CD8-positive, alpha-beta memory T cell (primary cell): ENCODE results near the gene SLC39A5. TPM values are rescaled to one million over a fixed set of nuclear protein-coding genes. Genes with fewer than 3 reads are reported as not detected.
"Not testable (repeated sequence)": the region's sequence is repeated elsewhere in the genome, so short reads cannot be mapped to it uniquely, and the experiment has no call there.

Source experiments
- CTCF ChIA-PET: fragments of 350-600 bp; sonication (Branson Sonifier 250); formaldehyde crosslinking; loops from one replicate; lab custom pipeline; 2021; ENCODE audit warnings: antibody characterized with exemption; lab: Charles Lee
- POLR2A ChIA-PET: fragments of 350-600 bp; sonication (Branson Sonifier 250); formaldehyde crosslinking; loops from one replicate; lab custom pipeline; 2021; ENCODE audit warnings: antibody characterized with exemption; lab: Charles Lee
- DNase-seq, 5 donors: peaks; one replicate each; pipeline versions ENCODE4 v3.0.0 to v3.0.0-alpha.2; 2020 to 2022; ENCODE audit warnings: mixed read lengths in 1 of 5
- H3K27ac ChIP-seq: one replicate; pipeline ENCODE4 v1.7.0; 2013; ENCODE audit warnings: low read depth, mild to moderate bottlenecking, low read length, moderate library complexity
- H3K27me3 ChIP-seq: 2 replicates; pipeline ENCODE4 v1.7.0; 2013; ENCODE audit warnings: low read length, mild to moderate bottlenecking; ENCODE audit not compliant: insufficient read depth, poor library complexity, severe bottlenecking
- H3K36me3 ChIP-seq: 2 replicates; pipeline ENCODE4 v1.7.0; 2013; ENCODE audit warnings: mild to moderate bottlenecking, low read length, moderate library complexity; ENCODE audit not compliant: insufficient read depth
- H3K4me1 ChIP-seq: 2 replicates; pipeline ENCODE4 v1.7.0; 2013; ENCODE audit warnings: mild to moderate bottlenecking, low read length, moderate library complexity; ENCODE audit not compliant: insufficient read depth
- H3K4me3 ChIP-seq: 2 replicates; pipeline ENCODE4 v1.7.0; 2013; ENCODE audit warnings: mild to moderate bottlenecking, low read length
- H3K9me3 ChIP-seq: 2 replicates; pipeline ENCODE4 v1.7.0; 2013; ENCODE audit warnings: mild to moderate bottlenecking, low read length
- H3K27ac Mint-ChIP-seq, 8 donors: one replicate each; pipeline ENCODE4 v1.8.0; 2020 to 2021; ENCODE audit warnings: mixed read lengths in 8 of 8, mild to moderate bottlenecking in 6 of 8, inconsistent platforms in 3 of 8, moderate library complexity in 3 of 8
- H3K27me3 Mint-ChIP-seq, 2 donors: one replicate each; pipeline ENCODE4 v1.8.0; 2020 to 2021; ENCODE audit warnings: mixed read lengths in 2 of 2, mild to moderate bottlenecking in 1 of 2, moderate library complexity in 1 of 2
- H3K36me3 Mint-ChIP-seq, 3 donors: one replicate each; pipeline ENCODE4 v1.8.0; 2020 to 2021; ENCODE audit warnings: mixed read lengths in 3 of 3, inconsistent platforms in 1 of 3, mild to moderate bottlenecking in 1 of 3
- H3K4me1 Mint-ChIP-seq, 3 donors: one replicate each; pipeline ENCODE4 v1.8.0; 2020 to 2021; ENCODE audit warnings: mixed read lengths in 3 of 3, inconsistent platforms in 1 of 3, mild to moderate bottlenecking in 1 of 3
- H3K4me3 Mint-ChIP-seq, 7 donors: one replicate each; pipeline ENCODE4 v1.8.0; 2020 to 2021; ENCODE audit warnings: mixed read lengths in 7 of 7, mild to moderate bottlenecking in 6 of 7, moderate library complexity in 4 of 7, inconsistent platforms in 2 of 7
- H3K9me3 Mint-ChIP-seq, 5 donors: one replicate each; pipeline ENCODE4 v1.8.0; 2020 to 2022; ENCODE audit warnings: mixed read lengths in 5 of 5, mild to moderate bottlenecking in 3 of 5, moderate library complexity in 2 of 5, inconsistent platforms in 1 of 5
- polyA plus RNA-seq: library from polyadenylated mRNA; unstranded; fragments of 300-500 nt; fragmentation: Illumina TruSeq; gene quantifications from one replicate; pipeline ENCODE4 v1.2.3, GENCODE V29; 2021
- total RNA-seq, 2 experiments: library from RNA; stranded (reverse); gene quantifications; one replicate each; pipeline ENCODE4 v1.2.3, GENCODE V29; 2021

Gene SLC39A5
- total and polyA plus RNA-seq, 3 experiments from 2014 or later: 0.35 to 0.62 TPM; not detected in 1

DNA sequence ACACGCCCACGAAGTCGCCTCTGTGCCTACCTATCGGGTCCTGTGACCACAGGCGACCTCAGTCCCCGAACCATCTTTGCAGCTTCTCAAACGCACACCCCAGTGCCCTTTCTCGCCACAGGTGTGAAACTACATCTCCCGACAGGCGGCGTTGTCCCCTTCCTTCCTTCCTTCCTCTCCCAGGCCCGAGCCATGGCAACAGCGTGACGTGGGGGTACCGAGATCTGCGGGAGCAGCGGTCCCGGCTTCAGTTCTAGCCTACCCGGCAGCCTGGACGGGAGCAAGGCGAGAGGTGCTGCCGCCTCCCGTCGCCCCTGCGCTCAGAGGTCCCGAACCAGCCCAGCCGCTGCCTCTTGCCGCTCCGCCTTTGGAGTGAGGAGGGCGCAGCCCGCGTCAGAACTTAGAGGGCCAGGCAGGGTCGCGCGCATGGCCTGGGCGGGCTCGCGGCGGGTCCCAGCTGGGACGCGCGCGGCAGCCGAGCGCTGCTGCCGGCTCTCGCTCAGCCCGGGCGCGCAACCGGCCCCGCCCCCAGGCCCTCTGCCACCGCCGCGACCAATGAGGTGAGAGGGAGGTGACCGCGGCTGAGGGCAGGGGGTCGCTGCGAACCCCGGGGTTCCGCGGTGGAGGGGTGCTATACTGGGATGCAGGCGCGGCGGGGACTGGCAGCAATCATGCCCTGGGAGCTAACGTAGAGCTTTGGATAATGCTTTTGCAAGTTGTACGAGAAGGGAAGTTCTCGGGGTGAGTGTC, 37.0 kb downstream of the SLC39A5 start, which contains the start of gene COQ10A:
TSS of gene COQ10A (plus strand) at position 250 of the 750 bp plus-strand sequence. CDS start at position 427, 177 bp downstream.
- Histone ChIP-seq H3K27ac (peak within 1 kb of the TSS; percentile 98), H3K4me3 (peak within 1 kb of the TSS; percentile 93), H3K4me1 (peaks cover 12% of the 10 kb centered on the region), H3K27me3 (no peaks in the 10 kb centered on the region), H3K36me3 (no peaks in the 10 kb centered on the region), H3K9me3 (no peaks in the 10 kb centered on the region)
- POLR2A ChIA-PET: interaction anchor here (0.5 to 1.7 kb wide), 8 partner anchors 9 to 294 kb away, joined by 3 to 11 read pairs (median 3); partner anchors contain the start of genes ANKRD52, RNF41, SPRYD4 and TIMELESS
- no peaks in the 10 kb centered on the region for H3K9me3 Mint-ChIP-seq
- CTCF ChIA-PET: interaction anchor here (0.6 to 2.8 kb wide), 23 partner anchors 9 to 200 kb away, joined by 3 to 18 read pairs (median 3); partner anchors contain the start of genes ANKRD52, ESYT1, RNF41 and SMARCC2
- H3K4me3 Mint-ChIP-seq: peak within 1 kb of the TSS; percentile 89 to 97 (median 95)
- H3K27ac Mint-ChIP-seq: peak within 1 kb of the TSS; percentile 80 to 99 (median 96)
- peaks cover 18 to 21% (median 21%) of the 10 kb centered on the region in 3 donors for H3K4me1 Mint-ChIP-seq
- H3K27me3 Mint-ChIP-seq: no peaks in the 10 kb centered on the region
- peak; percentile 84 to 93 (median 88) for DNase-seq
- H3K36me3 Mint-ChIP-seq: peaks cover 0 to 35% (median 2%) of the 10 kb centered on the region in 3 donors

DNA sequence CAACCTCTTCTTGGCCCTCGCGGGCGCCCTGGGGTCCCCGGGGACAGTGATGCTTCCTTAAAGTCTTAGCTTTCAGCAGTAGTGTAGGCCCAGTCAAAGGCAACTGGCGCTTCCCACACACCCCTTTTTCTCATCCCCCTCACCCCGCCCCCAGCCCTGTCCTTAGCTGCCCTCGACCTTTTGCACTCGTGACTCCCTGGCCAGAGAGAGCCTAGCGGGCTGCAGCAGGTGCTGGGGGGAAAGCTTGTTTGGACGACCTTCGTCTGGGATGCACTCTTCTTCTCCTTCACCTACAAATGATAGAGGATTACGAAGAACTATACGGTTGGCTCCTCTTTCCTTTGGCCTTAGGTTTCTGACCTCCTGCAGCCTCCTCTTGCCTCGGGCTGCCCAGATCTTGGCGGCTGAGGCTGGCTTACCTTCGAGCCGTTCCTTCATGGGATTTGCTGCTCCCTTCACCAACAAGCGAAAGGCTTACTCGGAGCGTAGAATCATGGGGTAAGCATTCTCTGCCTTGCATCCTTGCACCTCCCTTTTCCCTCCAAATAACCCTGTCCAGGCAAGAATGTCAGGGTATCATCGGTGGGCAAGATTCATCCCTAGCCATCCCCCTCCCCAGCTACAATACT, 37.7 kb downstream of the SLC39A5 start:
- Histone ChIP-seq H3K4me1 (peaks cover 12% of the 10 kb centered on the region), H3K27ac (peak overlapping the region; percentile 98), H3K27me3 (no peaks in the 10 kb centered on the region), H3K9me3 (no peaks in the 10 kb centered on the region), H3K36me3 (no peaks in the 10 kb centered on the region), H3K4me3 (peak overlapping the region; percentile 93)
- DNase-seq: no peak
- POLR2A ChIA-PET: interaction anchor here (0.8 to 1.7 kb wide), 4 partner anchors 9 to 193 kb away, joined by 3 to 11 read pairs (median 4); partner anchors contain the start of genes ANKRD52, RNF41 and TIMELESS
- H3K36me3 Mint-ChIP-seq: peaks cover 0 to 42% (median 2%) of the 10 kb centered on the region in 3 donors
- peak overlapping the region; percentile 23 to 99 (median 87) for H3K27ac Mint-ChIP-seq
- H3K4me1 Mint-ChIP-seq: peaks cover 18 to 21% (median 19%) of the 10 kb centered on the region in 3 donors
- no peaks in the 10 kb centered on the region for H3K27me3 Mint-ChIP-seq
- no peaks in the 10 kb centered on the region for H3K9me3 Mint-ChIP-seq
- CTCF ChIA-PET: interaction anchor here (0.6 to 2.8 kb wide), 15 partner anchors 10 to 196 kb away, joined by 3 to 18 read pairs (median 3); partner anchors contain the start of genes ANKRD52, RNF41, STAT2 and ZC3H10
- H3K4me3 Mint-ChIP-seq: peak overlapping the region; percentile 89 to 97 (median 95)

- POLR2A ChIA-PET: no interaction called here
Observed at GRCh38 chr12:56271031-56271430, 41.2 kb downstream of the SLC39A5 start.

GRCh38 chr12:56272468-56272867, 42.6 kb downstream of the SLC39A5 start:
- H3K9me3 Mint-ChIP-seq, H3K27me3 ChIP-seq, CTCF ChIA-PET, H3K4me1 Mint-ChIP-seq, H3K4me3 ChIP-seq, H3K4me1 ChIP-seq, H3K4me3 Mint-ChIP-seq, POLR2A ChIA-PET, H3K27me3 Mint-ChIP-seq, H3K27ac ChIP-seq, H3K9me3 ChIP-seq, DNase-seq: not testable (repeated sequence)
- peaks cover 28% of the 10 kb centered on the region for H3K36me3 ChIP-seq
- peak overlapping the region in 1 of 8 donors; percentile 13 for H3K27ac Mint-ChIP-seq
- peaks cover 7 to 77% (median 21%) of the 10 kb centered on the region in 3 donors for H3K36me3 Mint-ChIP-seq

More at GRCh38 chr12:56271031-56271430, 41.2 kb downstream of the SLC39A5 start:
- Mint-ChIP-seq H3K27me3 (no peaks in the 10 kb centered on the region), H3K4me1 (peaks cover 17 to 18% (median 17%) of the 10 kb centered on the region in 3 donors), H3K9me3 (no peaks in the 10 kb centered on the region), H3K36me3 (peaks cover 7 to 73% (median 20%) of the 10 kb centered on the region in 3 donors), H3K4me3 (peak overlapping the region in 1 of 7 donors; percentile 8), H3K27ac (peak overlapping the region in 6 of 8 donors; percentile 1 to 78 (median 63))
- Histone ChIP-seq H3K4me3 (no peak overlapping the region), H3K4me1 (peaks cover 12% of the 10 kb centered on the region), H3K9me3 (no peaks in the 10 kb centered on the region), H3K27me3 (no peaks in the 10 kb centered on the region), H3K27ac (no peak overlapping the region), H3K36me3 (peaks cover 28% of the 10 kb centered on the region)
- CTCF ChIA-PET: no interaction called here
- no peak for DNase-seq

DNA sequence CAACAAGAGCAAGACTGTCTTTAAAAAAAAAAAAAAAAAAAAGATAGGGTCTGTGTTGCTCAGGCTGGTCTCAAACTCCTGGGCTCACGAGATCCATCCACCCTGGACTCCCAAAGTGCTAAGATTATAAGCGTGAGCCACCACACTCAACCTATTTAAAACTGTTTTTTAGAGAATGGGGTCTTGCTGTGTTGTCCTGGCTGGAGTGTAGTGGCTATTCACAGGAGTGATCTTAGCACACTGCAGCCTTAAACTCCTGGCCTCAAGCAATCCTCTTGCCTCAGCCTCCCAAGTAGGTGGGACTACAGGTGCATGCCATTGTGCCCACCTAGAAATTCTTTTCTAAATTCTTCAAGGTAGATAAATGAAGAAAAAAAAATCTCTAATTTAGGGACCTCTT, 44.4 kb downstream of the SLC39A5 start:
- Histone ChIP-seq H3K9me3 (no peaks in the 10 kb centered on the region), H3K36me3 (peaks cover 42% of the 10 kb centered on the region), H3K27ac (no peak overlapping the region), H3K4me3 (no peak overlapping the region), H3K27me3 (no peaks in the 10 kb centered on the region), H3K4me1 (no peaks in the 10 kb centered on the region)
- ChIA-PET POLR2A (no interaction called here), CTCF (no interaction called here)
- Mint-ChIP-seq H3K27ac (peak overlapping the region in 1 of 8 donors; percentile 84), H3K36me3 (peaks cover 10 to 83% (median 20%) of the 10 kb centered on the region in 3 donors), H3K27me3 (no peaks in the 10 kb centered on the region), H3K4me1 (peaks cover 0 to 3% (median 0%) of the 10 kb centered on the region in 3 donors), H3K4me3 (no peak overlapping the region), H3K9me3 (no peaks in the 10 kb centered on the region)
- no peak for DNase-seq

DNA sequence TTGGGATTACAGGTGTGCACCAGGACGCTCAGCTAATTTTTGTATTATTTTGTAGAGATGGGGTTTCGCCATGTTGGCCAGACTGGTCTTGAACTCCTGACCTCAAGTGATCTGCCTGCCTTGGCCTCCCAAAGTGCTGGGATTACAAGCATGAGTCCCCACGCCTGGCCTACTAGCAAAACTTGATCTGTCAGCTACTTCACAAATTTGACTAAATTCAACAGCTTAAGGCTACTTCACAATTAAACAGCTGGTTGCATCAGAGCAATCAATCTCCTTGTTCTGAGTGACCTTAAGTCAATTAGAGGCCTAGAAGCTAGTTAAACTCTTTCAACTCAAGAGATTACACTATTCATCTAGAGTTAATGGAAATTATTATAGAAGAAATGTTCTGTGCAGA, 49.1 kb downstream of the SLC39A5 start:
- H3K27me3 Mint-ChIP-seq: no peaks in the 10 kb centered on the region
- no peaks in the 10 kb centered on the region for H3K4me1 ChIP-seq
- H3K4me3 ChIP-seq: no peak overlapping the region
- no peak for DNase-seq
- peaks cover 0 to 3% (median 3%) of the 10 kb centered on the region in 3 donors for H3K4me1 Mint-ChIP-seq
- H3K9me3 ChIP-seq: no peaks in the 10 kb centered on the region
- no peaks in the 10 kb centered on the region for H3K9me3 Mint-ChIP-seq
- no peak overlapping the region for H3K4me3 Mint-ChIP-seq
- peaks cover 62% of the 10 kb centered on the region for H3K36me3 ChIP-seq
- ChIA-PET POLR2A (no interaction called here), CTCF (interaction anchor here (1.5 to 1.7 kb wide), 2 partner anchors 12 to 185 kb away, joined by 3 to 6 read pairs; partner anchors contain the start of gene COQ10A)
- H3K36me3 Mint-ChIP-seq: peaks cover 17 to 72% (median 23%) of the 10 kb centered on the region in 3 donors
- no peak overlapping the region for H3K27ac ChIP-seq
- no peak overlapping the region for H3K27ac Mint-ChIP-seq
- H3K27me3 ChIP-seq: no peaks in the 10 kb centered on the region

GRCh38 chr12:56280849-56281248, 51.0 kb downstream of the SLC39A5 start:
- peaks cover 14 to 64% (median 17%) of the 10 kb centered on the region in 3 donors for H3K36me3 Mint-ChIP-seq
- peaks cover 0 to 3% (median 3%) of the 10 kb centered on the region in 3 donors for H3K4me1 Mint-ChIP-seq
- no peak for DNase-seq
- no peaks in the 10 kb centered on the region for H3K9me3 ChIP-seq
- H3K27ac Mint-ChIP-seq: peak overlapping the region in 6 of 8 donors; percentile 40 to 85 (median 54)
- H3K27me3 Mint-ChIP-seq: no peaks in the 10 kb centered on the region
- H3K4me3 Mint-ChIP-seq: no peak overlapping the region
- peaks cover 54% of the 10 kb centered on the region for H3K36me3 ChIP-seq
- no peaks in the 10 kb centered on the region for H3K9me3 Mint-ChIP-seq
- H3K4me1 ChIP-seq: no peaks in the 10 kb centered on the region
- H3K27ac ChIP-seq: no peak overlapping the region
- ChIA-PET POLR2A (interaction anchor here (0.7 kb wide), 1 partner anchor 144 kb away, joined by 10 read pairs; no protein-coding TSS in a partner anchor), CTCF (interaction anchor here (0.6 kb wide), 1 partner anchor 383 kb away, joined by 3 read pairs; no protein-coding TSS in a partner anchor)
- H3K4me3 ChIP-seq: no peak overlapping the region
- H3K27me3 ChIP-seq: no peaks in the 10 kb centered on the region
